HTR-8/SVneo (cell line): ENCODE data around the gene PARP1.

Source experiments
- DNase-seq: peaks from one replicate; pipeline ENCODE4 v3.0.0; 2011; ENCODE audit warnings: low spot score, mixed read lengths; ENCODE audit not compliant: insufficient read length
- FAIRE-seq: peaks from 2 replicates; lab custom pipeline; 2011; peaks lifted over from hg19 to GRCh38; lab: Jason Lieb, UNC

The PARP1 gene

GRCh38 chr1:226318471-226318870 is 89.4 kb downstream of the PARP1 start:
- FAIRE-seq, result no peak

GRCh38 chr1:226314055-226314454 is 93.8 kb downstream of the PARP1 start:
- DNase-seq (no peak), FAIRE-seq (no peak)

More at GRCh38 chr1:226318471-226318870, 89.4 kb downstream of the PARP1 start:
- no peak for DNase-seq

DNA sequence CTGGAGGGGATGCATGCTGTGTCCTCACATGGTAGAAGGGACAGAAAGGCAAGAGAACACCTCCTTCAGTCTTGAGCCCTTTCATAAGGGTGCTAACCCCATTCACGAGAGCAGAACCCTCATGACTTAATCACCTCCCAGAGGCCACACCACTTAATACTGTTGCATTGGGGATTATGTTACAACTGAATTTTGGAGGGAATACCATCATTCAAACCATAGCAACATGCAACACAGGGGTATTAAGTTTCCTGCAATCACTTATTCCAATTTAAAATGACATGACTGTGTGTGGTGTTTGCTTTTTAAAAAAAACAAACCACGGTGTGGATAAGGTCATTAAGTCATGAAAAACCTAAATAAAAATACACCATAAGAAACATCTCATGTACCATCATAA is 95.8 kb downstream of the PARP1 start:
- DNase-seq, result no peak
- no peak for FAIRE-seq

GRCh38 chr1:226311376-226311775 is 96.5 kb downstream of the PARP1 start:
- FAIRE-seq (no peak), DNase-seq (no peak)
